HL-60 (cell line): ENCODE results near the gene FAF1.

Experiments
- CTCF ChIP-seq: IDR thresholded peaks from one replicate; pipeline ENCODE4 v1.5.1; 2011; ENCODE audit warnings: low read length, control low read depth, inconsistent platforms; ENCODE audit not compliant: insufficient read depth
- GABPA ChIP-seq: IDR thresholded peaks from 2 replicates; pipeline ENCODE4 v1.6.1; 2012; ENCODE audit warnings: low read depth
- POLR2AphosphoS5 ChIP-seq: IDR thresholded peaks from 2 replicates; pipeline ENCODE4 v1.6.1; 2012; ENCODE audit warnings: low read depth
- REST ChIP-seq: IDR thresholded peaks from 2 replicates; pipeline ENCODE4 v1.6.1; 2012; ENCODE audit warnings: low read depth; ENCODE audit not compliant: insufficient replicate concordance
- SPI1 ChIP-seq: IDR thresholded peaks from 2 replicates; pipeline ENCODE4 v1.6.1; 2012; ENCODE audit warnings: low read depth, mild to moderate bottlenecking, borderline replicate concordance

GRCh38 chr1:50702395-50702794 lies 257.7 kb downstream of the FAF1 start:
- TF ChIP-seq CTCF, result no peak
- TF ChIP-seq POLR2AphosphoS5, result no peak
- no peak for TF ChIP-seq REST
- TF ChIP-seq GABPA, result no peak
- no peak for TF ChIP-seq SPI1
